DND-41 (cell line): ENCODE measurements around the gene G6PD.

Experiments
- ATAC-seq: fragments of 200-7000 bp; cut with Tn5 transposase; 3 replicates; pipeline ENCODE4 v1.9.1; 2021; ENCODE audit warnings: low read depth; ENCODE audit not compliant: insufficient read depth
- DNase-seq: peaks from one replicate; pipeline ENCODE4 v3.0.0-alpha.2; 2020
- H2AFZ ChIP-seq: 2 replicates; pipeline ENCODE4 v1.6.0; 2012; ENCODE audit warnings: low read depth, low read length
- H3K27ac ChIP-seq: 2 replicates; pipeline ENCODE4 v1.5.1; 2012; ENCODE audit warnings: low read length, inconsistent platforms
- H3K27me3 ChIP-seq: fragments of 200-600 bp; sonication (generic); 2 replicates; pipeline ENCODE4 v1.6.0; 2012; ENCODE audit warnings: low read length, mild to moderate bottlenecking, inconsistent platforms; ENCODE audit not compliant: insufficient read depth, poor library complexity
- H3K36me3 ChIP-seq: 2 replicates; pipeline ENCODE4 v1.5.1; 2012; ENCODE audit warnings: low read length, inconsistent platforms; ENCODE audit not compliant: insufficient read depth
- H3K4me1 ChIP-seq: 2 replicates; pipeline ENCODE4 v1.5.1; 2012; ENCODE audit warnings: mild to moderate bottlenecking, low read length; ENCODE audit not compliant: insufficient read depth
- H3K4me2 ChIP-seq: 2 replicates; pipeline ENCODE4 v1.6.0; 2012; ENCODE audit warnings: mild to moderate bottlenecking, moderate library complexity, low read length, inconsistent platforms; ENCODE audit not compliant: insufficient read depth
- H3K4me3 ChIP-seq, 2 experiments: fragments of 200-600 bp in 1 of 2; shearing (Covaris generic) in 1 of 2; 2 replicates each; pipeline ENCODE4 v1.5.1; 2012 to 2016; ENCODE audit warnings: inconsistent platforms in 2 of 2, low read length in 2 of 2, mild to moderate bottlenecking in 2 of 2, low read depth in 1 of 2, moderate library complexity in 1 of 2
- H3K79me2 ChIP-seq: 2 replicates; pipeline ENCODE4 v1.6.0; 2012; ENCODE audit warnings: low read length, inconsistent platforms; ENCODE audit not compliant: insufficient read depth
- H3K9ac ChIP-seq: 2 replicates; pipeline ENCODE4 v1.6.0; 2012; ENCODE audit warnings: low read depth, mild to moderate bottlenecking, inconsistent platforms, low read length, moderate library complexity
- H3K9me3 ChIP-seq: 2 replicates; pipeline ENCODE4 v1.5.1; 2012; ENCODE audit warnings: low read length, moderate library complexity, mild to moderate bottlenecking, inconsistent platforms; ENCODE audit not compliant: insufficient read depth, severe bottlenecking
- H4K20me1 ChIP-seq: 2 replicates; pipeline ENCODE4 v1.6.0; 2012; ENCODE audit warnings: low read length; ENCODE audit not compliant: insufficient read depth
- CTCF ChIP-seq: IDR thresholded peaks from 2 replicates; pipeline ENCODE4 v1.5.1; 2012; ENCODE audit warnings: borderline replicate concordance, low read length, moderate library complexity, mild to moderate bottlenecking; ENCODE audit not compliant: poor library complexity, severe bottlenecking; ENCODE audit errors: extremely low read depth
- EZH2 ChIP-seq: IDR thresholded peaks from 3 replicates; pipeline ENCODE4 v1.6.1; 2012; ENCODE audit warnings: borderline replicate concordance, low read depth, mild to moderate bottlenecking, moderate library complexity, low read length, inconsistent platforms; ENCODE audit not compliant: severe bottlenecking

G6PD gene

GRCh38 chrX:154545673-154546274 lies 872 bp downstream of the G6PD start:
- no peaks in the 10 kb centered on the region for H3K27me3 ChIP-seq
- H4K20me1 ChIP-seq: peaks cover 16% of the 10 kb centered on the region; the same call in 1 of the 2 replicates
- TF ChIP-seq CTCF (no peak), EZH2 (no peak)
- no peak for DNase-seq
- H3K9ac ChIP-seq: peak overlapping the region; percentile 93
- H3K79me2 ChIP-seq: peaks cover 44% of the 10 kb centered on the region
- peak overlapping the region; percentile 23 to 94; a peak in 3 of 4 replicates for H3K4me3 ChIP-seq
- H3K9me3 ChIP-seq: no peaks in the 10 kb centered on the region
- H3K4me2 ChIP-seq: peak overlapping the region; percentile 99
- 0 out of 2 replicates have a peak overlapping the region, but pooled peaks have one; percentile 80 for H2AFZ ChIP-seq
- no peak for ATAC-seq
- peaks cover 22% of the 10 kb centered on the region for H3K36me3 ChIP-seq
- peaks cover 49% of the 10 kb centered on the region for H3K4me1 ChIP-seq
- peak overlapping the region; percentile 68; the same call in 1 of the 2 replicates for H3K27ac ChIP-seq

GRCh38 chrX:154542723-154543424 lies 3.8 kb downstream of the G6PD start:
- no peaks in the 10 kb centered on the region for H3K9me3 ChIP-seq
- no peak for TF ChIP-seq CTCF
- TF ChIP-seq EZH2: no peak
- H3K27me3 ChIP-seq: no peaks in the 10 kb centered on the region
- no peak overlapping the region for H3K4me2 ChIP-seq
- peaks cover 2% of the 10 kb centered on the region; the same call in 1 of the 2 replicates for H4K20me1 ChIP-seq
- no peak for ATAC-seq
- no peak overlapping the region for H2AFZ ChIP-seq
- H3K36me3 ChIP-seq: peaks cover 22% of the 10 kb centered on the region
- peak overlapping the region; percentile 4; the same call in 1 of the 2 replicates for H3K27ac ChIP-seq
- peaks cover 16% of the 10 kb centered on the region for H3K79me2 ChIP-seq
- H3K4me3 ChIP-seq: no peak overlapping the region
- H3K9ac ChIP-seq: no peak overlapping the region
- H3K4me1 ChIP-seq: peaks cover 26% of the 10 kb centered on the region
- DNase-seq: peak; percentile 32

GRCh38 chrX:154541896-154542722 lies 4.5 kb downstream of the G6PD start:
- peaks cover 12% of the 10 kb centered on the region for H3K79me2 ChIP-seq
- H2AFZ ChIP-seq: no peak overlapping the region

More at GRCh38 chrX:154541896-154542722, 4.5 kb downstream of the G6PD start:
- Histone ChIP-seq H3K9ac (no peak overlapping the region; the same call in 1 of the 2 replicates), H3K9me3 (no peaks in the 10 kb centered on the region), H3K27ac (peak overlapping the region; percentile 4; the same call in 1 of the 2 replicates), H3K36me3 (peaks cover 22% of the 10 kb centered on the region), H3K4me2 (no peak overlapping the region), H4K20me1 (no peaks in the 10 kb centered on the region), H3K27me3 (no peaks in the 10 kb centered on the region), H3K4me1 (peaks cover 26% of the 10 kb centered on the region), H3K4me3 (no peak overlapping the region)
- DNase-seq: no peak
- ATAC-seq: no peak; the same call in 2 of the 3 replicates
- TF ChIP-seq CTCF (no peak), EZH2 (no peak)
